ENCODE measurements around the gene INHA. TPM values are rescaled to one million over a fixed set of nuclear protein-coding genes. Genes with fewer than 3 reads are reported as not detected.

The INHA gene
- total and polyA plus RNA-seq, 2 donors (not counting 1 experiment from before 2014, with no cell fraction given), result not detected

- Mint-ChIP-seq H3K9me3 (ENCODE audit: insufficient read depth) (no peaks in the 10 kb centered on the region), H3K4me1 (peaks cover 4% of the 10 kb centered on the region), H3K4me3 (no peak overlapping the region), H3K27ac (no peak overlapping the region), H3K27me3 (peaks cover 49% of the 10 kb centered on the region)
- Histone ChIP-seq H3K4me1 (ENCODE audit: control insufficient read depth in 2 of 2, insufficient read depth in 2 of 2, low read length in 2 of 2) (peaks cover 0 to 5% of the 10 kb centered on the region in 2 donors), H2AFZ (ENCODE audit: insufficient read depth, low read depth, low read length, poor library complexity, severe bottlenecking) (no peak overlapping the region), H3K9me3 (ENCODE audit: control extremely low read depth in 1 of 3, control insufficient read depth in 2 of 3, insufficient read depth in 1 of 3, low read length in 2 of 3) (peaks cover 0 to 7% (median 0%) of the 10 kb centered on the region in 3 donors), H3K27ac (ENCODE audit: low read length in 2 of 2) (no peak overlapping the region), H3K79me2 (ENCODE audit: control insufficient read depth, insufficient read depth, low read length) (no peaks in the 10 kb centered on the region), H3K36me3 (replicated peaks in 1 of 2; ENCODE audit: control extremely low read depth in 1 of 2, control insufficient read depth in 1 of 2, extremely low read depth in 1 of 2, insufficient read depth in 2 of 2, low read length in 1 of 2) (no peaks in the 10 kb centered on the region), H3K4me3 (ENCODE audit: control extremely low read depth in 1 of 5, extremely low read depth in 1 of 5, insufficient read depth in 1 of 5, low read depth in 2 of 5, low read length in 4 of 5) (no peak overlapping the region), H3K9ac (ENCODE audit: low read length) (no peak overlapping the region), H3K4me2 (replicated peaks; ENCODE audit: low read depth, low read length, poor library complexity, severe bottlenecking) (no peak overlapping the region), H3K27me3 (replicated peaks in 1 of 4; ENCODE audit: control extremely low read depth in 1 of 4, control insufficient read depth in 3 of 4, insufficient read depth in 4 of 4, low read length in 3 of 4) (peaks cover 0 to 12% (median 5%) of the 10 kb centered on the region in 4 experiments), H4K20me1 (ENCODE audit: control insufficient read depth, insufficient read depth, low read length, poor library complexity, severe bottlenecking) (no peaks in the 10 kb centered on the region)
- 94% methylated on average over 20 of the region's 21 CpGs for WGBS (ENCODE audit: insufficient coverage)
- DNase-seq (no peak), ATAC-seq (ENCODE audit: low read depth) (no peak)
- POLR2A ChIA-PET, result no interaction called here
- TF ChIP-seq CTCF (IDR thresholded peaks at IDR 0.05) (no peak), EZH2 (IDR thresholded peaks at IDR 0.05; ENCODE audit: borderline replicate concordance, insufficient read depth, low read depth, low read length, poor library complexity, severe bottlenecking) (no peak)
- intact Hi-C loops (cut with micrococcal nuclease), result no loop called here
- CTCF ChIA-PET, result interaction anchor here (1.3 kb wide), 1 partner anchor 22 kb away, joined by 3 read pairs; the partner anchor contains the start of gene CHPF
Observed at GRCh38 chr2:219565130-219566080, 6.7 kb upstream of the INHA start.

- no peaks in the 10 kb centered on the region for H3K9me3 Mint-ChIP-seq (ENCODE audit: insufficient read depth)
- TF ChIP-seq CTCF (IDR thresholded peaks at IDR 0.05) (no peak), EZH2 (IDR thresholded peaks at IDR 0.05; ENCODE audit: borderline replicate concordance, insufficient read depth, low read depth, low read length, poor library complexity, severe bottlenecking) (no peak)
- H3K27me3 Mint-ChIP-seq, result peaks cover 46% of the 10 kb centered on the region
- peaks cover 4% of the 10 kb centered on the region for H3K4me1 Mint-ChIP-seq
- Histone ChIP-seq H3K4me1 (ENCODE audit: control insufficient read depth in 2 of 2, insufficient read depth in 2 of 2, low read length in 2 of 2) (peaks cover 4 to 11% of the 10 kb centered on the region in 2 donors), H3K27me3 (replicated peaks in 1 of 4; ENCODE audit: control extremely low read depth in 1 of 4, control insufficient read depth in 3 of 4, insufficient read depth in 4 of 4, low read length in 3 of 4) (peaks cover 0 to 20% (median 7%) of the 10 kb centered on the region in 4 experiments), H3K79me2 (ENCODE audit: control insufficient read depth, insufficient read depth, low read length) (no peaks in the 10 kb centered on the region), H3K27ac (ENCODE audit: low read length in 2 of 2) (no peak overlapping the region), H2AFZ (ENCODE audit: insufficient read depth, low read depth, low read length, poor library complexity, severe bottlenecking) (no peak overlapping the region), H3K4me3 (ENCODE audit: control extremely low read depth in 1 of 5, extremely low read depth in 1 of 5, insufficient read depth in 1 of 5, low read depth in 2 of 5, low read length in 4 of 5) (no peak overlapping the region), H3K36me3 (replicated peaks in 1 of 2; ENCODE audit: control extremely low read depth in 1 of 2, control insufficient read depth in 1 of 2, extremely low read depth in 1 of 2, insufficient read depth in 2 of 2, low read length in 1 of 2) (no peaks in the 10 kb centered on the region), H3K9ac (ENCODE audit: low read length) (no peak overlapping the region), H3K9me3 (ENCODE audit: control extremely low read depth in 1 of 3, control insufficient read depth in 2 of 3, insufficient read depth in 1 of 3, low read length in 2 of 3) (peaks cover 0 to 4% (median 0%) of the 10 kb centered on the region in 3 donors), H3K4me2 (replicated peaks; ENCODE audit: low read depth, low read length, poor library complexity, severe bottlenecking) (no peak overlapping the region), H4K20me1 (ENCODE audit: control insufficient read depth, insufficient read depth, low read length, poor library complexity, severe bottlenecking) (no peaks in the 10 kb centered on the region)
- 92% methylated on average over 11 of the region's 11 CpGs for WGBS (ENCODE audit: insufficient coverage)
- ATAC-seq (ENCODE audit: low read depth), result no peak
- no peak overlapping the region for H3K4me3 Mint-ChIP-seq
- CTCF ChIA-PET, result no interaction called here
- H3K27ac Mint-ChIP-seq, result no peak overlapping the region
- intact Hi-C loops (cut with micrococcal nuclease), result no loop called here
- POLR2A ChIA-PET, result no interaction called here
- no peak for DNase-seq
Observed at GRCh38 chr2:219566640-219567039, 5.5 kb upstream of the INHA start.

All from B cell (primary cell).